NCI-H82 treated with DMSO at 0.1 percent for 48 hours (cell line): ENCODE data around the gene LSAMP.
"Not testable (repeated sequence)": the region's sequence is repeated elsewhere in the genome, so short reads cannot be mapped to it uniquely, and the experiment has no call there.

Experiments
- DNase-seq: peaks from one replicate; lab custom pipeline; 2025; ENCODE audit not compliant: unreplicated experiment; lab: John Stamatoyannopoulos, UW

Gene LSAMP

DNA sequence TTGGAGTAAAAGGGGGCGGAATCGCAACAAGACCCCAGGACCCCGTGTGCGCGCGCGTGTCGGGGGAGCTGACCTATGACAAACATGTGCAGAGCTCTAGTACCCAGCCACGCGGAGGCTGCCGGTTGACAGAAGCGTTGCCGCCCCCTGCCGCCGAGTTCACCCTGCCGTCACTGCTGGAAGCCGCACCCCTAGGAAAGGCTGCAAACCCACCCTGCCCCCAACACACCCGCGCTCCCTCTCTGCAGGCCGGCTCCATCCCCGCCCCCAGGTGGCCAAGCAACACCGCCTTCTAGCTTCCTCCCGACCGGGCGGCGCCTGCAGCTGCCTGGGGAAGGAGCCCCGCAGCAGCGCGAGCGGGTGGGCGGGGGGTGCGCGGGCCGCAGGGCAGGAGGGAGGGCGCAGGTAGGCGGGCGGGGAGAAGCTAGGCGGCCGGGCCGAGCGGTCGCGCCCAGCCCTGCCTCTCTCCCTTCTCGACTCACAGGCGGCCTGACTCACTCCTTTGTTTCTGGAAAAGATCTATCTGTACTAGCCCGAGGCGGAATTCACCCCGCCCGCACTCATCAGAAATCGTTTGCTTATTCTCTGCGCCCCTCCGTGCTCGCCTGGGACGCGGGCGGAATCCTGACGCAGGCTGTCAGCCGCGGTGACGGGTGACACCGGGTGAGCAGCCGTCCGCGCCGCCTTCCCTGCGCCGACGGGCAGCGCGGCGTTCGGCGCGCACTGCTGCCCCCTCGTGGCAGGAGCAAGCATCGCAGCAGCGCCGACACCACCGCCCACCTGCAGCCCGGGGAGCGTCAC lies 661.1 kb downstream of the LSAMP start:
- DNase-seq, result peak; percentile 91

DNA sequence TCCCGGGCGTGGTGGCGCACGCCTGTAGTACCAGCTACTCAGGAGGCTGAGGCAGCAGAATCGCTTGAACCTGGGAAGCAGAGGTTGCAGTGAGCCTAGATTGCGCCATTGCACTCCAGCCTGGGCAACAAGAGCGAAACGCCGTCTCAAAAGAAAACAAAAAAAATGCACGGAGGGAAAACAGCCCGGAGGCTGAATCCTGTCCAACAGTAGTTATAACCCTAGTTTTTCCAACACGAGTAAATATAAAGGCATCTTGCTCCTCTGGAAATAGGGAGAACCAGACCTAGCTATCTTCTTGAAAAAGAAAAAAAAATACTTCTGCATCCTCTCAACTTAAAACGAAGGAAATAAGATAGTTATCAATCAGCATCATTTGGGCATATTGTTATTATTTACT lies 661.9 kb downstream of the LSAMP start:
- not testable (repeated sequence) for DNase-seq

DNA sequence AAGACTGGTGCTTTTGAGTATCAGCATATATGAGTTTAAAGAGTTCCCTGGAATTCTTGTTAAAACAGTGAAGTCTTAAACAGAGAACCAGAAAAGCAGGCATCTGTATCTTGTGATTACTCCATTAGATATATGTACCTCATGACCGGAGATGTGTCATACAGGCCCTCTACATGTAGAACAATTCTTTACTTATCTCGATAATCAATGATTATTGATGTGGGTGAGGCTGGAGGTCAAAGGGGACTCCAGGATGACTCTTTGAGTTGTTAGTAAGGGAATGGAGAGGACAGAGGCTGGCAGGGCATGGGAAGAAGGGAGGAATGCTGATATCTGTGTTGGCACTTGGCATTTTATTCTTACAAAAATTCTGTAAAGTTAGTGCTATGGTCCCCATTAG lies 666.3 kb downstream of the LSAMP start:
- DNase-seq, result no peak

DNA sequence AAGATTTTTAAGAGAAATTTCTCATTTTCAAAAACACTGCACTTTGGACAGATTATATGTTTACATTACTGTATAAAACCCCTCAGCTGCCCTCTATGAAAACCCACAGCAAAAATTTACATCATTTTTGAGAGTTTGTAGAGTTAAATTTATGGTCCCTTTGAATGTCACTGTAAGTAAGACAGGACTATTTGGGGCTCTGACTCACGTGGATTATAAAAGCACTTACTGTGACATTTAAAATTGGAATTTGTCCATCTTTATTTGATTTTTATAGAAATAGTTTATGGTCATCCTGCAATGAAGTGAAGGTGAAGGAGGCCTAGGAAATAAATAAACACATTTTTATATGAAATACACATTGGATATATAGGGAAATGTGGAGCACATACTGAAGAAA lies 672.3 kb downstream of the LSAMP start:
- DNase-seq, result no peak

DNA sequence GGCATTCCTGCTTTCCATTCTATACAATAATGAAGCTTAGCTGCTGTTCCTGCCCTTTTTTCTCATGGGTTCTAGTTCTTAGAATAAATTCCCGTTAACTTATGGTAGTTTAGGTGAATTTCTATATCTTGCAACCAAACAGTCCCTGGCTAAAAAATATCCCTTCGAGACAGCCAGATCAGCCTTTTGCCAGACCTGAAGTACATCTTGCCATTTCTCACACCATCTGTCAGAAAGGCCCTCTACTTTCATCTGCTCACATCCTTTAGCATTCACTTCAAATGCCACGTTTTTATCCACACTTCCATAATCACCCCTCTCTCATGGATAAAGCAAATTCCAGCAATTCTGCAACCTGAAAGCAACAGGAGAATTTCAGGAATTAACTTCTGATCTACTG lies 676.6 kb downstream of the LSAMP start:
- DNase-seq, result no peak

DNA sequence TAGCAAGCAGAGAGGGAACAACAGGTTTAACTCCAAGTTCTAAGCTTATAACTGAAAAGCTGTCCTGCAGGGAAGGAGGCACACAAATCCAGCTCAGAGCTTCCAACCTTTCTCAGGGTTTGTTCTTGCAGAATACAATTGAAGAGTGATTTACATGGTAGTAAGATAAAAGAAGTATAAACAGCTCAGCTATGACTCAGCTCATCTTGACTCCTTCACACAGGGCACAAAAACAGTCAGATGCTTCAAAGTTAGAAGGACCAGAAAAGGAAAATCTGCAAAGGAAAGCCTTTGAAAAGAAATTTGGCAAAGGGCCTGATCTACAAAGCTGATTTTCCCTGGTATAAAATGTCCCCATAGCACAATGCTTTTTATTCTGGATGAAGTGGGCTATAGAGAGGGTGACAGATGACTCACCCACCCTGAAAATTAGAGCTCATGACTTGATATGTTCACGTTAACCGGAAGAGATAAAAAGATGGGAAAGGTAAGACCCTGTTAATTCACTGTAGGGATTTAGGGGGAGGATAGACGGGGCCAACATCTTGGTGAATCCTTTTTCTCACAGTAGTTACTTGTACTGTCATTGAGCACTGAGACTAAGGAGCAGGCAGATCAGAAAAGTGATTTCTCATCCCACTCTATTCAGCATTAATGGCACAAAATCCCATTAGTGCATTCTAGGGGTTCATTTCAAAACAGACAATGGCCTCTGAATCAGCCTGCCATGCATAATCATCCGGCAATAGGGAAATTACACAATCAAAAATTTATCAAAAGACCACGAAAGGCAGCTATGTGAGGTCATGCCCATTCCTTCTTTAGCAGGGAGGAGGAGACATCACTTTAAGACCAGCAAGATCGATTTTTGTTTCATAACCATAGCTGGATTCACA lies 678.5 kb downstream of the LSAMP start:
- peak; percentile 30 for DNase-seq

DNA sequence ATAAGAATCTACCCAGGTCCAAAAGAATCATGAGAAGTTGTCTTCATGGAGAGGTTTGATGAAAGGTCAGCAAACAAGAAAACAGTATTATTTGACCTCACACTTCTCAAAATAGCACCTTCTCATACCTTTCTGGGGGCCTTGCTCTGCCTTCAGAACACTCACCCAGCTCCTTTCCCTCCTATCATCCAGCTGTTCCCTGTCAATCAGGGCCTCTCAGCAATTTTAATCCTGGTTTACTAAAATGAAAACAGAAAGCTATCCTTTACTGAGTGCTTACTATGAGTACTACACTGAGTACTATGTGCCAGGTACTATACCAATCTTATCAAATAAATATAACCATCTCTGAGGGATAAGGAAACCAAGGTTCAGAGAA lies 683.4 kb downstream of the LSAMP start:
- DNase-seq, result no peak

DNA sequence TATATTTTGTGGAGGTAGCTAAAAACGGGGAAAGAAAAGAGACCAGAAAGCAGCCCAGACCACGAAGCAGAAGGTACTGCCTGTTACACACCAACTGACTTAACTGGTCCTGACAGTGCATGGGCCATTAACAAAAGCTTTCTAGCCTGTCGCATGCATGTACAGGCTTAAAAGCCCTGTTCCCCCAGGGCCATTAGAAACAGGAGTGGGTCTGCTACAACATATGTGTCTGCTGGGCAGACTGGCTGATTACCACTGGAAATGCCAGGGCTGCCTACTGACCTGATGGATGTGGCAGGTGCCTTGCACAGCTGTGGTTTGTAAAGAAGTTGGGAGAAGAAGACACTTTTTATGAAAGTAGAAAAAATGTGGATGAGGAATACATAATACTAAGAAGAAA lies 684.6 kb downstream of the LSAMP start:
- peak; percentile 35 for DNase-seq

DNA sequence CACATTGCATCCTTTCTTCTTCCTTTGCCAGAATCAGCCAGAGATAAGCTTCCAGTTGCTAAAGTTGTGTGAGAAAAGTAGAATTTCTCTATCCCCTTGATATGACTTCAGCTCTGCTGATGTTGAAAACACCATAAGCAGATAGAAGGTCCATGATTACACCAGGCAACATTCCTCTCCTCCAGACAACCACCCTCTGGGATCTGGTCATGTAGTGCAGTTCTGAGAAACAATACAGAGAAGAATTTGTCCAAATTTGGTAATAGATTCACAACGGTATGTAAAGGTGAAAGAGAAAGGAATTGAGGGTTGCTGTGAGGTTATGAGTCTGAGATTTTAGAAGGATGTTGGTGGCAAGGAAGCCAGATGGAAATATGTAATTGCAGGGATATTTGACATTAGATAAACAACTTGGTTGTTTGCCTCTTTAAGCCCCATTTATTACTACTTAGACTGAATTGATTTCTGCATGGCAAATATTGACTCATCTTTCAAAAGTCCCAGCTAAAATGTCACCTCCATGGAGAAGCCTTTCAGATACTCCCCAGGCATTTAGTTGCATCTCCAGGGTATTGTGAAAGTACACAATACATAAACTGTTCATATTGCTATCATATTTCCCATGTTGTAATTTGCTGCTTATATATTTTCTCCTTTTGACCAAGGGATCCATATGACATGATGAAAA lies 687.1 kb downstream of the LSAMP start:
- DNase-seq, result no peak

DNA sequence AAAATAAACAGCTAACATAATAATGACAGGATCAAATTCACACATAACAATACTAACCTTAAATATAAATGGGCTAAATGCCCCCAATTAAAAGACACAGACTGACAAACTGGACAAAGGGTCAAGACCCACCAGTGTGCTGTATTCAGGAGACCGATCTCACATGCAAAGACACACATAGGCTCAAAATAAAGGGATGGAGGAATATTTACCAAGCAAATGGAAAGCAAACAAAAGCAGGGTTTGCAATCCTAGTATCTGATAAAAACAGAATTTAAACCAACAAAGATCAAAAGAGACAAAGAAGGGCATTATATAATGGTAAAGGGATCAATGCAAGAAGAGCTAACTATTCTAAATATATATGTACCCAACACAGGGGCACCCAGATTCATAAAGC lies 692.3 kb downstream of the LSAMP start:
- DNase-seq, result not testable (repeated sequence)
